ENCODE measurements around the gene FMNL2.

FMNL2 gene

DNA sequence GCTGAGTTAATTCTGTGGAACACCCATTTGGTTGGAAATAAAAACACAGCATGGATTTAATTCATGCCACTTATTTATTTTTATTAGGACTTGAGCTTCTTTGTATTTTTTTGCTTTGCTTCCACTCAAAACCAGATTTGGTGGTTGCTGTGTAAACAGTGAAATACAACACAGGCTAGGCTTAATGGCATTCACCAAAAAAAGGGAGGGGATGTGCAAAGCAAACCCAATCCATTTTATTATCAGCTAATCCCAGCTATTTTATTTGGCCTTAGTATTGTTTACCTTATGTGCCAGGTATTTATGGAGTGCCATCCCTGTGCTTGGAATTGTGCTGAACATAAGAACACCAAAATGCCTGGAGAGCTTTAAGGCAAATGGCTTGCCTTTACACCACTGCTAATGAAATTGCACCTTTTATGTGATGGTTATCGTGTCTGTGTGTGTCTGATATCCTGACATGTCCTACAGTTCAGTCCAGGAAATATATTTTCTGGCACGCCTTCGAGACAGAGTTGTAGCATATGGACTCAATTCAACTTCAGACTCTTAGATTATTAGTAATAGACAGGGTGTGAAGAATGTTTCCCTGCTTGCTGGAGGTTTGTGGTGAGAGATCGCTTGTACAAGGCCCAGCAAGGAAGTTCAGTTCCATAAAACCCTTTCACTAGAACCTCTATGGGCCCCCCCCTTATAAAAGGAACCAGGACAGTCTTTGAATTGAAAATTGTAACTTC is 282.6 kb downstream of the FMNL2 start:
- DNase-seq (ENCODE audit: low read depth) = no peak

DNA sequence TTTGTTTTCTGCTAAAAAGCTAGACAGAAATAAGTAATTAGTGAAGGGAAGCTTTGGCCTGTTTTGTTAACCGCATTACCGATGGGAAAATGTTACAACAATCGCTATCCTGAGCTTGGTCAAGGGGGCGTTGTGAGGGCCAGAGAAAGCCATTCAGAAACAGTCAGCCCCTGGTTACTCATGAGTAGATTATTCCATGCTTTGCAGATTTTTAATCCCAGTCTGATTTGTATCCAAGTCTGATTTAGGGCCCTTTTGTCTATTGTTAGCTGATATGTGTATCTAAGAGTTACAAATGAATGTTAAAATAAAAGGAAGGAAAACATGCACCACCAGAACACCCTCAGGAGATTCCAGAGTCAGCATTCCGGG is 283.2 kb downstream of the FMNL2 start:
- DNase-seq (ENCODE audit: low read depth) = no peak

DNA sequence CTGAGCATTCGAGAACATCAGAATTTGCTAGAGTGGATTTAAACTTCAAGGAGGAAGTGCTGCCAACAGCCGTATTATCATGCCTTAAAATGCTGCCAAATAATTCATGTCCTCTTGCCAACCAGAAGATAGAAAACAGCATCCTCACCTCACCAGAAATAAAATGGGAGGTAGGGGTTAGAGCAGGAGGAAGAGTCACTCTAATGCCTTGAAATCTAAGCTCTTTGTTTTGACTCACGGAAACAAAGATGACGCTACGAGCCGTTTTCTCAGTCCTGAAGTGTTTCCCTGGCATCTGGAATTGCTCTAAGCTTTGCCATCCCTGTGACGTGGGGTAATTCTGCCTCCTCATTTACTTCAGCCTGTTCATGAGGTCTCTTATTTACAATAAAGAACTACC is 285.2 kb downstream of the FMNL2 start:
- DNase-seq (ENCODE audit: low read depth) = no peak

DNA sequence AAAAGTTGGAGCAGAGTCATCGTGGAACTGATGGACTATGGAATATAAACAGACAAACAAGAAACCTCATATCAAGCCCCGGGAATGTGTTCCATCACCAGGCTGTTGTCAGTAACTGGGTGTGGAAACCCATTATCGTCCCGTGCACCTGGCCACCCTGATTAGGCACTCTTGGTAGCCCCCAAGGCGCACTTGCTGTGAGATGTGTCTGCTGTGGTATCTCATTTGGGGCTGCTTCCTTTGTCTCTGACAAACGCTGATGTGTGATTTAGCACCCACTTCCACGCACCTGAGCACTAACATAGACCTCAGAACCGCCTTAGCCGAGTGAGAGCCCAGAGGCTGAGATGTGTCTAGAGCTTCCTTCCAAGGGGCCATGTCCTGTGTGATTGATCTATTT is 286.0 kb downstream of the FMNL2 start:
- no peak for DNase-seq (ENCODE audit: low read depth)

DNA sequence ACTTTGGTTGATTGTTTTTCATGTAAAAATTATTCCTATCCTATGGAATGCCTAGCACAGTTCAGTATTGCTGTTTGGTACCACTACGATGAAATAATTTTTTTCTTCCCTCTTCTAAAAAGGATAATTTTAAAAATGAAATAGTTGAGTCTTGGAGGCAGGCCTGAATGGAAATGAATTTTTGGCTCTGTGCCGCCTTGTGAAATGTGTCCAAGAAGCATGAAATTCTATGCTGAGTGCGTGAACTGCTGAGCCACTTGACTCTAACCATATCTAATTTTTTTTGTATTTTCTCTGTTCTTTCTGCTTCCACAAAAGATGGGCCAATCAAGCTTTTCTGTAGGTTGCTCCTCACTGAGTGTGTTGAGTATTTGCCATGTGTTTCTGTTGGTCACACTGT is 287.2 kb downstream of the FMNL2 start:
- no peak for DNase-seq (ENCODE audit: low read depth)

DNA sequence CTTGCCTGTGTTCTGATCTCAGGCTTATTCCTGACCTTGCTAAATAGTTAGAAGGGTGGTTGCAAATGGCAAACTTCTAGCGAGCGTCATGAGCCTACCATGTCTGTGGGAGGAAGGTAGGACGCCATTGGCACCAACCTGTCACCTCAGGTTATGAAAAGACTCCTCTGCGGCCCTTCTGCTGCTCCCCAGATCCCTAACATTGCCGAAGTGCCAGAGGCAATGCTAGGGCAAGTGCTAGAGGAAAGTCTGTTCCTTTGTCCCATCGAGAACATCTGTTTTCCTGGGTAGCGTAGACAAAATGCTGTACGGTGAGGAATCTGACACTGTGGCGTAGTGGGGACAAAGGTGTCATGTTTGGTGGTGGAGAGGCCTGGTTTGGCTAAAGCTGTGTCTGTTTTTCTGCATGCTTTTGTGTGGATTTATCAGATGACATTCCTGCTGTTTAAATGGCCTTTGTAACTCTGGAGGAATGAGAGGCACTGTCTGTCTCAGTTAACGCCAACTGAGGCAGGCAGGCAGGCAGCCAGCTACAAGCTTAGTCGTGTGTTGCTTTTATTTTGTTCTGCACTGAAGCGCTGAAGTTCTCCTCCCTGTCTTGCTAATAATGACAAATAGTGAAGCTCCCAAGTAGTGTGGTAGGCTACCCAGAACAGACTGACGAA is 288.2 kb downstream of the FMNL2 start:
- no peak for DNase-seq (ENCODE audit: low read depth)

DNA sequence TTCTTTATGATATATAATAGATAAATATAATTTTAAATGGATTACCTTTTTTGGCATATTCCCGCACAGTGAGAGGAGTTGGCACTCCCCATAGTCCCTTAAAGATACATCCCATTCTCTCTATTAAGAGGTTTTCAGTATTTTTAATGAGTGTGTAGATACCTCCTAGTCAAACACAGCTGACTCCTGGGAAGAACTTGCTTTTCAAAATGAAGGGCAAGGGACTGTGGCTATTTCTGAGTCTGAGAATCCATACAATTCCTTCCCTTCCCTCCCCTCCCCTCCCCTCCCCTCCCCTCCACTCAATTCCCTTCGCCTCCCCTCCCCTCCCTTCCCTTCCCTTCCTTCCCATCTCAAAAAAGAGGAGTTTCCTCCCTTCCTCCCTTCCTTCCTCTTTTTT is 288.8 kb downstream of the FMNL2 start:
- DNase-seq (ENCODE audit: low read depth) = no peak

DNA sequence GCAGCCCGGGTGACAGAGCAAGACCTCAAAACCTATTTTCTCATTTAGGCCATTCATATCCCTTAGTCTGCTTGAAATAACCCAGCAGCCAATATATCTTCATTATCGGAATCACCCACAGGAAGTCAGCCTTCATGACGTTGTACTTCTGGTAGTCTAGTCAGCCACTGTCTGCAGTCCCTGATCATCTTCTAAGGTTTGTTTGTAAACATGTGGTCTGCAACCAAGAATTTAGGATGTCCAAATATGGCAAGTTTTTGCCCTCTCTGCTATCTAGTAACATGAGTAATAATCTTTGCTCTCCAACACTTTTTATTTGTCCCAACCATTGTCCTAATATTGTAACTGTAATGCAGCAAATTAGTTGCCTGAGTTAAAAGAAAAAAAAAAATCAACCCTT is 289.8 kb downstream of the FMNL2 start:
- DNase-seq (ENCODE audit: low read depth) = peak; percentile 41

DNA sequence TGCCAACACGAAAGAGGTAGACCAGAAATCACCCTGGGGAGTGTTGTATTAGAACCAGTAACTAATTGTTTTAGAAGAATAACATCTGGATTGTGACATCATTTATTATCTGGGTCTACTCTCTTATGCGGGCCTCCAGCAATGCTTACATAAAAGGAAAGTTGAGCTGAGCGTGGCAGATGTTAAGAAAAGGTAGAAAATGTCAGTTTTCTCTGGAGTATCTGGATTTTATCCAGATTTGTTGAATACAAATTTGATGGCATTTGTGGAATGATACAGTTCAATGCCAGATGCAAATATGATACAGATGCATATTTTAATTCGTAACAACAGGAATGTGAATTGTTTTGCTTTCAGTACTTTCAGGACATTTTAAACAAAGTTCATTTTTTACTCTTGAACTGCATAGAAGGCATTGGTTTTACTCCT is 292.0 kb downstream of the FMNL2 start:
- DNase-seq (ENCODE audit: low read depth) = no peak

DNA sequence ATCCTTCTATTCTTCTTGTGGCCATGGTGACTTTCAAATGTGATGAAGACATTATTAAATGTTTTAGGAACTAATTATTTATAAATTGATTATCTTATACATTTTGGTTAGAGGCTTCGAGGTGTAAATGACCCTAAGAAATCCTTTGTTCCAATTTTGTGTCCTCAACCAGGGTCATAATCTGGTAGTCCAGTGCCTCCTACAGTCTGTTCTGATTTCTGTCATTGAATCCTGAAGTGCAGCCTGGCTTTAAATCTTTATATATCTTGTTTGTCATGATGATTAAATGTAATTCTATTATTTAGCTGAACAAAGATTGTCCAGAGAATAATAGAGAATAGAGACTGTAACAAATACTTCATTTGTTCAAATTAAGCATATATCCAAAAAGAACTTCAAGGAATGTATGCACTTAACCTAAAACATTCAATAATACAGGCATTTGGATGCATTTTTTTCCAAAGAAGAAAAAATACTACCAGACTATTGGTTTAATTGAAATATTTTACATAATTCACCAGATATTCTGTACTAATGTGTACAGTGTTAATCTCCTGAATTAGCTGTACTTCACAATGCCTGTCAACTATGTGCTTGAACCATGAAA is 292.5 kb downstream of the FMNL2 start:
- DNase-seq (ENCODE audit: low read depth) = peak; percentile 57

DNA sequence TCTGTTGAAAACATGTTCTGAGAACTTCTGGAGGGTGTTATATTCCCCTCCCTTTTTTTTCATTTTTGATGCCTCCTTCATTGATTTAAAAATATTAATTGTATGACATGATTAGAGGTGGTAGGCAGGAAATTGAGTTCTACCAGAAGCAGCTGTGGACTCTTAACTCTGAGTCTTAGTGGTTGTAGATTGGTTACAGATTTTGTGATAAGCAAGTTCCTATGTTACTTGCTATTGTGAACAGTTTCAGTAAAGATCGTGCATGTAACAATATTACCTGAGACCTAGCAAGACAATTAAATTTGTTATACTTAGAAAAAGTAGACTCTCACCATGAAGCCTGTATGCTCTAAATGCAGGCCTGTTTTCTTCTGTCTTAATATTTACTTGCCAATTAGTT is 294.2 kb downstream of the FMNL2 start:
- DNase-seq (ENCODE audit: low read depth) = no peak

DNA sequence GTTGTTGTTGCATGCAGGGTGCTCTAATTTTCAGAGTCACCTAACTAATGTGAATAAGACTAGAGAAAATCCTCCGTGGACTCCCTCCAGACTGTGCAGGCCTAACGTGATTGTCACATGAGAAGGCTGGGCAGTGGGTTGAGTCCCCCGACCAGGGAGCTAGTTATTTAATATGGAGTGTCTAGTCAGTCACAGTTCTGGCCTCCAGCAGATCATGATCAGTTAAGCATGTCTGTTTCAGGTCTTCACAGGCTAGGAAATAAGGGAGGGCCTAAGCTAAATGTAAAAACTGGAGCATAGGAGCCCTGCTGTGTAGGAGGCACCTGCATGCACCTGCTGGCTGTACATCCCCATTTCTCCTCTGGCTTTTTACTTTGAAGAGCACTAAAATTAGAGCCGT is 295.5 kb downstream of the FMNL2 start:
- no peak for DNase-seq (ENCODE audit: low read depth)

DNA sequence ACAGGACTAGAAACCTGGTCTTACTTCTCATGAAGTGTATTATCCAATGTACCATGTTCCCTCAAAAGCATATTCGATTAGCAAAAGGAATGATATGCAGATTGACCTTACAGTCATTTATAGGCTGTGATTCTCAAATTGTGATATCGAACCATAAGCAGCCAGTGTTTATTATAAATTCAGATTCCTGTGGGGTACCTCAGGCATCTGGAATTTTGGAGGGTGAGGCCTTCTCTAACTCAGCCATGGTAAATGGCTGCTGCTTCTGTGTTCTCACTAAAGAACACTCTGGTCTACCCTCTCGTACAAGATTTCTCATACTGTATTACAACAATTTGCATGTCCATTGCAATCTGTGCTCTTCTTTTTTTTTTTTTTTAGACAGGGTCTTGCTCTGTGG is 297.8 kb downstream of the FMNL2 start:
- no peak for DNase-seq (ENCODE audit: low read depth)

DNA sequence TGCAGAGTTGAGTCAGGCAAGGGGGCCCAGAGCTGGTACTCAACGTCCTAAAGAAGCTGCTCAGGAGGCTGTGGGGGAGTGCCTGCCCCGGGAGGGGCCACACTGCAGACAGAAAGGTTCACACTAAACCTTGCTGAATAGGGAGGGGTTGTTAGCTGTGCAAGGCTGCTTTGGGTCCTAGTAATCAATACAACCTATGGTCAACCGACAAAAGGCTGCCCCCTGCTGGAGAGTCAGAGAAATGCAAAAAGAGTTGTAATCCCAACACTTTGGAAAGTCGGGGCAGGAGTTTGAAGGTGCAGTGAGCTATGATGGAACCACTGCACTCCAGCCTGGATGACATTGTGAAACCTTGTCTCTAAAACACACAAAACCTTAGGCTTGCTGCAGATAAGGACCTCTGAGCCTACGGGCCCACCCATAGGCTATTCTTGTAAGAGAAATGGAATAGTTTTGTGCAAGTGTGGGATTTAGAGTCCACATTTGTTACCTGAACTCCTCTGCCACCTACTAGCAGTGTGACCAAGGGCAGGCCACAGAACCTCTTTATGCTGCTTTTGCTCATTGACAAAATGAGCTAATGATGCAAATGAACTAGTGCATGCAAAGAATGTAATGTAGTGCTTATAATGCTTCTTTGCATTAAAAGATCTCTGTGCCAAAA is 300.8 kb downstream of the FMNL2 start:
- peak; percentile 44 for DNase-seq (ENCODE audit: low read depth)

DNA sequence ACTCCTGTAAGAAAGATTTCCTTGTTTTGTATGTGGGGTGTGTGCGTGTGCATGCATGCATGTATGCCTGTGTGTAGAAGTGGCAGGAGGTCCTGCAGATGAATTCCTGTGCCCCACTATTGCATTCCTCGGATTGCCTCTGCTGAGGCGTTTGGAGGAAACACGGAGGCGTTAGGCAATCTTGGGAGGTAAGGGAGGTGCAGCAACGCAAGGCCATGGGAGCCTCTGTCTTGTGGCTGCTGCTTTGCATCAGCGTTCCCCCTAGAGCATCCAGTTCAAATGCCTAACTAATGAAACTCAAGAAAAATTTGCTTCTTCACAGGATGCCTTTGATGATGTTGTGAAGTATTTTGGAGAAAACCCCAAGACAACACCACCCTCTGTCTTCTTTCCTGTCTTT is 302.3 kb downstream of the FMNL2 start:
- no peak for DNase-seq (ENCODE audit: low read depth)

DNA sequence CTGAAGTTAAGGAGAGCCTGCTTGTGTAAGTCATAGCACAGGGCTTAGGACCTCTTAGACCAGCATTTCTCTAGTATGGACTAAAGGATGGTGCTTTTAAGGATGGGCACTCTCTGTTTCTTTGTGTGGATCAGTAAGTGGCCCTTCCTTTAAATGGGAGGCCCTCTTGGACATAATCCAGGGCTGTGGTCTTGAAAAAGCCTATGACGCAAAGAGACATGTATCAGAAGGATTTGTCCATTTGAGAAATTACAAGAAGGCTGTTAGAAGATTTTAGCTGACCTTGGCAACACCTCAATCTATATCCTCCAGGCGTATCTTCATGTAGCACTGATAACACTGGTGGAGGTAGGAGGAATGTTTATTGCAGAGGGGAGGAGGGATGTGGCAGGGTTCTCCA is 303.1 kb downstream of the FMNL2 start:
- DNase-seq (ENCODE audit: low read depth) = no peak

DNA sequence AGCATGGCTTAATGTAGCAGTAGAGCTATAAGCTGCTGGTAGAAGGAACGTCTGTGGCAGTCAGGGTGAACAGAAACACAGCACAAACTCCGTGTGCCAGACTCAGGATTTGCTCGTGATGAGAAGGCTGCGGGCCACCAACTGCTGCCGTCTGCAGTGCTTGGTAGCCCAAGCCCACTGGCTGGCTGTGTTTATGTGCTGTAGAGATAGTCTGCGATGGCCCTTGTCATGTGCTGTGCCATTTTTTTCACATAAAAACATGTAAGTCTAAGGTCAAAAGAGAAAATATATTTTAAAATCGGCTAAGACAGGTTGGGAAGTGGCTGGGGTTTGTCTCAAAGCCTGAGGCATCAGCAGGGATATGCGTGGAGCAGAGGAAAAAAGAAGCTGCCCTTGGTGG is 303.6 kb downstream of the FMNL2 start:
- no peak for DNase-seq (ENCODE audit: low read depth)

DNA sequence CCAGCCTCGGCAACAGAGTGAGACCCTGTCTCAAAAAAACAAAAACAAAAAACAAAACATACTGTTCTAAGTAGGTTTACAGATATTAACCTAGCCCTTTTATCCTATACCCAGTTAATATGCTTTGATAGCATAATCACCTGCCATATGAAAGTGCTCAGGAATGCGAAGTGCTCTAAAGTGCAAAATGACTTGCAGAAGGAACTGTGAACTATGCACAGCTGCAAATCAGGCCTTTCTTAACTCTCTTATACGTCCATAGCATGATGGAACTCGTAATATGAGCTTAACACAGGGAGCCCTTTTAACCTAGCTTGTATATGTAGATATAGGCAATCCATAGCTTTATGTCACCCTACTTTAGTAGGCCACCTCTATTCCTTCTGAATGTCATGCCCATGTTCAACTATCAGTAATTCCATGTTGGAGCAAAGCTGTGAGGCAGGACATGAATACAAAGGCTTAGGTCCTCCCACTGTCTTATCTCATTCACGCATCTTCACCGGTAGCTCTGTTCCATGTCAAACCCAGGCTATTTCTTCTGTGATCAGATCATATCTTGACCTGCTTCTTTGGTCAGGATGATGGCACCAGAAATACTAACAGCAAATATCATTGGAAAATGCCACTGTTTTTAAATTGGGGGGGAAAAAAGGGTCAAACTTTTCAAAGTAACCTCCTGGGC is 309.4 kb downstream of the FMNL2 start:
- no peak for DNase-seq (ENCODE audit: low read depth)

DNA sequence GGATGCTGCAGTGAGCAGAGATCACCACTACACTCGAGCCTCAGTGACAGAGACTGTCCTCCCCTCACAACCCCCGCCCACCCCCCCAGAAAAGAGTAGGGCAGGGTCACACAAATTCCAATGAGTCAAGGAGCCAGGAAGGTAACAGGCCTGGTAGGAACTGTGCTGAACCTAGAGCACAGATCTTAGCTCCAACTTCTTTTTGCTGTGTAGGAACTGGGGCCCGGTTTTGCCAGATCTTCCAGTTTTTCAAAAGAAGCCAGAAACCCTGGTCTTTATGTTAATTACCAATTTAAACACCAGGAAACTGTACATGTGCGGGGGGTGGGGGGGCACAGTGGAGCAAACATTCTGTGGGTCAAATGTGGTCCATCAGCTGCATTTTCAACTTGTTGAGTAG is 311.3 kb downstream of the FMNL2 start:
- no peak for DNase-seq (ENCODE audit: low read depth)

DNA sequence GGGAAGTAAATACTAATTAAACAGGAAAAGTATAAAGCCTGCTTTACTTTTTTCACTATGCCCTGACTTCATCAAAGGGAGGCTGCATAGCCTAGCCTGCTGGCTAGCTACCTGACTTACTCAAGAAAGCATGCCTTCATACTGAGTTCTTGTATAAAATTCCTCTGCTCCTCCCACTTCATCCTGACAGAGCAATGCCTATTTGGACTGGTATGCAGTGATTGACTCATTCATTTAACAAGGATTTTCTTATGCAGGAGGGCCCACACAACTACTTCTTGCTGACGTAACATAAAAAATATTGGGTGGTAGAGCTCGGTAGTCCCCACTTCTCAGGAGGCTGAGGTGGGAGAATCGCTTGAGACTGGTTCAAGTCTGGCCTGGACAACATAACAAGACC is 311.8 kb downstream of the FMNL2 start:
- peak; percentile 95 for DNase-seq (ENCODE audit: low read depth)

DNA sequence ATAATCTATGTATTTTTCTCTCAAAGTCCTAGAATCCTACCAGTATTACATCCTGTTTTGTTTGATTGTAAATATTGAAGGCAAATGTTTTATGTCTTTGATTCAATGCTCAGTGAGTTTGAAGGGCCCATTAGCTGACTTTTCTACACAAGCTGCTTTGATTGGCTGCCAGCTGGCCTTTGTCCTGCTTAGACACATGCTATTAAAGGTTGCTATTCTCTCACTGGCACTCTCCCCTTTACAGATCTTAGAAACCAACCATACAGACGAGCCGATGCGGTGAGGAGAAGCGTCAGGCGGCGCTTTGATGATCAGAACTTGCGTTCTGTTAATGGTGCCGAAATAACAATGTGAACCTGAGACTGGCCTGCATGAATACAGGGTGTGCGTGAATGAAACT is 312.6 kb downstream of the FMNL2 start:
- DNase-seq (ENCODE audit: low read depth) = peak; percentile 32

DNA sequence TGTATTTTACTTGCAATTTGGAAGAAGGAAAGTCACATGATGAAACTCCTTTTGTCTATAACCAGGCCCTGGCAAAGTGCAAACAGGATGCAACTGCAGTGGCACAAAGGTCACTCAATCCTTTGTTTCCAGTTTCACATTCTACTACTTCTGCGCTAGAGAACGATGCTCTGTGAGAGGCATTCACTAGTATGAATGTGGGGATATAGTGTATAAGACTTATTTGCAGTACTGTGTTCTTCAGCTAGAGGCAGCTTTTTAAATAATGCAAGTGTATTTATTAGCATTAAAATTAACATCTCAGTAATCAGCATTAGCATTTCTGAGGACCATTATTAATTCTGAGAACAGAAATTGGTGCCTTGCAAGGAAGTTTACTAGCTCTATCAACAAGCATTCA is 313.4 kb downstream of the FMNL2 start:
- peak; percentile 29 for DNase-seq (ENCODE audit: low read depth)

DNA sequence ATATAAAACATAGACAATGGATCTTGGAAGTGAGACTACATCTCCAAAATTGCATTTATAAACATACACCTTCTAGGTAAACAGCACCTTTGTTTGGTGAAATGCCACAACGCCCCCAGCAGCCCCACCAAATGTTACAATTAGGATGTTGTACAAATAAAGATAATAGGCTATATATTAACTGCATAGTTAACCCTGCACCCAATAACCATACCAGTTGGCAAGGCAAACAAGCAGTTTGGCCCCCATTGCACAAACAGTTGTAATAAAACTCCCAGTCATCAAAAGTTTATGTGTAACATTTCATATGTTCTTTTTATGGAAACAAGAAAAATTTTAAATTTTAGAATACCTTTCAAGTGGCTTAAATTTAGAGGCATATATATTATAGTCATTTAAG is 315.0 kb downstream of the FMNL2 start:
- DNase-seq (ENCODE audit: low read depth) = no peak

Data from iris pigment epithelial cell (primary cell).